ENCODE measurements around the gene DUSP15.

DUSP15 gene

GRCh38 chr20:31894980-31895675, 24.8 kb upstream of the DUSP15 start:
- no peak for DNase-seq (ENCODE audit: low read depth in 2 of 3, low spot score in 1 of 3)

- no peak for DNase-seq (ENCODE audit: low read depth in 2 of 3, low spot score in 1 of 3)
These were observed 20.3 kb upstream of the DUSP15 start for GRCh38 chr20:31890646-31891045.

GRCh38 chr20:31883829-31884228, 13.5 kb upstream of the DUSP15 start:
- no peak for DNase-seq (ENCODE audit: low read depth in 2 of 3, low spot score in 1 of 3)

- no peak for DNase-seq (ENCODE audit: low read depth in 2 of 3, low spot score in 1 of 3)
These were observed 11.6 kb upstream of the DUSP15 start for GRCh38 chr20:31881945-31882344.

GRCh38 chr20:31879143-31879987, 9.0 kb upstream of the DUSP15 start:
- DNase-seq (ENCODE audit: low read depth in 2 of 3, low spot score in 1 of 3): peak; percentile 70 to 84 (median 76)

GRCh38 chr20:31877684-31878083, 7.4 kb upstream of the DUSP15 start:
- DNase-seq (ENCODE audit: low read depth in 2 of 3, low spot score in 1 of 3): no peak

GRCh38 chr20:31875671-31876070, 5.3 kb upstream of the DUSP15 start:
- DNase-seq (ENCODE audit: low read depth in 2 of 3, low spot score in 1 of 3): no peak

- no peak for DNase-seq (ENCODE audit: low read depth in 2 of 3, low spot score in 1 of 3)
These were observed 2.1 kb upstream of the DUSP15 start for GRCh38 chr20:31872406-31872805.

- no peak for DNase-seq (ENCODE audit: low read depth in 2 of 3, low spot score in 1 of 3)
These were observed 1.3 kb upstream of the DUSP15 start for GRCh38 chr20:31871618-31871954.

GRCh38 chr20:31870726-31871617, 645 bp upstream of the DUSP15 start:
- DNase-seq (ENCODE audit: low read depth in 2 of 3, low spot score in 1 of 3): no peak

- no peak for DNase-seq (ENCODE audit: low read depth in 2 of 3, low spot score in 1 of 3)
These were observed 720 bp downstream of the DUSP15 start for GRCh38 chr20:31869673-31869941.

GRCh38 chr20:31868853-31869672, 1.3 kb downstream of the DUSP15 start:
- no peak for DNase-seq (ENCODE audit: low read depth in 2 of 3, low spot score in 1 of 3)

GRCh38 chr20:31866221-31866620, 4.1 kb downstream of the DUSP15 start:
- no peak for DNase-seq (ENCODE audit: low read depth in 2 of 3, low spot score in 1 of 3)

- DNase-seq (ENCODE audit: low read depth in 2 of 3, low spot score in 1 of 3): no peak
These were observed 5.6 kb downstream of the DUSP15 start for GRCh38 chr20:31864521-31865400.

GRCh38 chr20:31863296-31864085, 6.8 kb downstream of the DUSP15 start:
- DNase-seq (ENCODE audit: low read depth in 2 of 3, low spot score in 1 of 3): no peak

- no peak for DNase-seq (ENCODE audit: low read depth in 2 of 3, low spot score in 1 of 3)
These were observed 7.8 kb downstream of the DUSP15 start for GRCh38 chr20:31862506-31862905.

GRCh38 chr20:31862157-31862470, 8.2 kb downstream of the DUSP15 start:
- DNase-seq (ENCODE audit: low read depth in 2 of 3, low spot score in 1 of 3): no peak

- DNase-seq (ENCODE audit: low read depth in 2 of 3, low spot score in 1 of 3): peak; percentile 25 to 50 (median 41)
These were observed 8.8 kb downstream of the DUSP15 start for GRCh38 chr20:31861385-31862156.

- DNase-seq (ENCODE audit: low read depth in 2 of 3, low spot score in 1 of 3): no peak
These were observed 9.3 kb downstream of the DUSP15 start for GRCh38 chr20:31861135-31861384.

Data from stimulated activated CD4-positive, alpha-beta T cell treated with anti-CD3 and anti-CD28 coated beads, Interleukin-12 subunit alpha, Interleukin-12 subunit beta, amount 100 ng/mL, for 48 hours (primary cell).